PFSK-1 (cell line): Measurements from ENCODE around the gene RPRD1B.
A peak's percentile ranks its signal among the peaks of the same experiment; 100 is the strongest.

Source experiments
- POLR2AphosphoS5 ChIP-seq: IDR thresholded peaks from 2 replicates; pipeline ENCODE4 v1.6.1; 2012; ENCODE audit warnings: low read depth, mild to moderate bottlenecking, control low read depth, low read length, moderate library complexity
- SIN3A ChIP-seq: IDR thresholded peaks from 2 replicates; pipeline ENCODE4 v1.6.1; 2012; ENCODE audit warnings: mild to moderate bottlenecking, low read length, moderate library complexity, borderline replicate concordance; ENCODE audit not compliant: insufficient read depth
- TAF1 ChIP-seq: IDR thresholded peaks from 2 replicates; pipeline ENCODE4 v1.6.1; 2012; ENCODE audit warnings: low read length, control low read depth, borderline replicate concordance; ENCODE audit not compliant: insufficient read depth

- TF ChIP-seq POLR2AphosphoS5 (no peak), SIN3A (peak; percentile 66; the same call in 1 of the 2 replicates), TAF1 (0 out of 2 replicates have a peak, but pooled peaks have one; percentile 3)
Observed at GRCh38 chr20:38139977-38140753, 106.6 kb downstream of the RPRD1B start.
